NCI-H2196 (cell line): ENCODE results near the gene PTPRC.

ENCODE experiments used
- DNase-seq: peaks from one replicate; lab custom pipeline; 2025; ENCODE audit not compliant: unreplicated experiment; lab: John Stamatoyannopoulos, UW

The PTPRC gene

GRCh38 chr1:198750081-198750480, 111.2 kb downstream of the PTPRC start:
- no peak for DNase-seq

GRCh38 chr1:198751741-198752140, 112.9 kb downstream of the PTPRC start:
- DNase-seq: no peak

GRCh38 chr1:198754670-198755069, 115.8 kb downstream of the PTPRC start:
- no peak for DNase-seq

GRCh38 chr1:198755715-198756114, 116.9 kb downstream of the PTPRC start:
- DNase-seq: no peak

GRCh38 chr1:198756470-198756869, 117.6 kb downstream of the PTPRC start:
- no peak for DNase-seq

- no peak for DNase-seq
Observed at GRCh38 chr1:198761859-198762616, 123.2 kb downstream of the PTPRC start.

- no peak for DNase-seq
Observed at GRCh38 chr1:198763298-198763714, 124.5 kb downstream of the PTPRC start.

GRCh38 chr1:198764748-198765147, 125.9 kb downstream of the PTPRC start:
- no peak for DNase-seq

GRCh38 chr1:198765416-198765815, 126.6 kb downstream of the PTPRC start:
- DNase-seq: no peak

- no peak for DNase-seq
Observed at GRCh38 chr1:198771563-198772153, 132.8 kb downstream of the PTPRC start.

GRCh38 chr1:198772626-198773025, 133.8 kb downstream of the PTPRC start:
- DNase-seq: no peak

GRCh38 chr1:198773030-198773429, 134.2 kb downstream of the PTPRC start:
- DNase-seq: no peak

- DNase-seq: no peak
Observed at GRCh38 chr1:198773523-198773922, 134.7 kb downstream of the PTPRC start.

GRCh38 chr1:198774421-198774820, 135.6 kb downstream of the PTPRC start:
- DNase-seq: no peak

- no peak for DNase-seq
Observed at GRCh38 chr1:198775606-198776005, 136.8 kb downstream of the PTPRC start.

- DNase-seq: no peak
Observed at GRCh38 chr1:198776602-198777029, 137.8 kb downstream of the PTPRC start.

- DNase-seq: no peak
Observed at GRCh38 chr1:198778049-198778448, 139.2 kb downstream of the PTPRC start.

- DNase-seq: no peak
Observed at GRCh38 chr1:198780376-198780775, 141.5 kb downstream of the PTPRC start.

- no peak for DNase-seq
Observed at GRCh38 chr1:198788561-198789064, 149.8 kb downstream of the PTPRC start.

GRCh38 chr1:198793714-198794113, 154.9 kb downstream of the PTPRC start:
- no peak for DNase-seq

- DNase-seq: no peak
Observed at GRCh38 chr1:198794498-198794897, 155.7 kb downstream of the PTPRC start.

- no peak for DNase-seq
Observed at GRCh38 chr1:198797656-198798055, 158.8 kb downstream of the PTPRC start.
